ENCODE measurements around the gene ATXN7.

Gene ATXN7

GRCh38 chr3:63966007-63966406, 102.3 kb downstream of the ATXN7 start:
- no peak for DNase-seq

- no peak for DNase-seq
Measured at GRCh38 chr3:63966871-63967270, 103.2 kb downstream of the ATXN7 start.

DNA sequence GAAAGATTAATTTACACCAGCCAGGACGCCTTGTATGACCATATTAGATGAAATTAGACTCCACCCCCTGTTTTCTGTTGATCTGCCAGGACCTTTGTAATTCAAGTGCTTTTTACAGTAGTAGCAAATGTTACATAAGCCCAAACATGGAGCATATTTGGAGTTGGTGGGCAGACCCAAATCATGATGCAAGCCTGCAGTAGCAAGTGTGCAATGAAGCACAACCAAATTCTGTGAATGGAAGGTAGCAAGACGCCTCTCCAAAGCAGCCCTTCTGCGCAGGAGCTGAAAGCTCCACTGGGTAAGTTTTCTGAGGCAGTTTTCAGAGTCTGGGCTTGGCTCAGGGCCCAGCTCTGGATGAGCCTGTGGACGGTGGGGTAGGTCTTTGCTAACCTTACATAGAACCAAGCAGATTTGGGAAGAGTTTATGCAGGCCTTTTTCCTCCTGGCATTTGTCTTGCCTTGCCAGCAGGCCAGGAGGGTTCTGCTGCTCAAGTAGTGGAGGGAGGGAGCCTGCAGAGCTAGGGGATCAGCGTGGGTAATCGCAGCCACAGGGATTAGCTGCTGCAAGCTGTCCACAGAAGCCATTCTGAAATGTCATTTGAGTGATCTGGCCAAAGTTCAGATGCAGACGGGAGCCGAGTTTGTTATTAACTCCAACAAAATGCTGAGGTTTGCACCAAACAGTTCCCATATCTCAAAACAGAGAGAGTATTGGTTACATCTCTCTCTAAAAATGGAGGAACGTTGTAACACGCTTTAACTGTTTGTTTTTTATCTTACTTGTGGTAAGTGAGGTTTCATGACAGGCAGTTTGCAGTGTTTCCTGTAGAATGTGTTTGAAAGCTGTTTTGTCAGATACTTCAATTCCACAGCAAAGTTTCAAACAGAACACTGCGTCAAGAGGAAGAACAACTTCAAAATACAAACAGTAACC, 104.3 kb downstream of the ATXN7 start:
- no peak for DNase-seq

GRCh38 chr3:63968612-63969350, 105.1 kb downstream of the ATXN7 start:
- no peak for DNase-seq

- no peak for DNase-seq
Measured at GRCh38 chr3:63969876-63970275, 106.2 kb downstream of the ATXN7 start.

- DNase-seq, result no peak
Measured at GRCh38 chr3:63970631-63971475, 107.2 kb downstream of the ATXN7 start.

DNA sequence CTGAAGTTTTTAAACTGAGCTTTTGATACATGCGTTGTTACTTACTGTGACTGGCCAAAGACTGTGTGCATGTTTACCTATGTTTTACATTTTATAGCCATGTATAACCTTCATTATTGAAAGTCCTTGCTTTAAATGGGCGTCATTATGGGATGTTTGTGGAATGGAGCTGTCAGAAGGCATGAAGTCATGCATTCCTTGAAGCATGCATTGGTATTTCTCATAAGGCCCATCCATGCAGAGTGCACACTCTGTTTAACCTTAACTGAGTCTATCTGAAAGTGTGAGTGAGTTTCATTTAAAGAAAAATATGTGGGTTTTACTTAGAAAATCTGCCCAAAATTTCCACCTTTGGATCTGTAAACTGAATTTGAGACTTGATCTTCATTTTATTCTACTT, 108.5 kb downstream of the ATXN7 start:
- no peak for DNase-seq

DNA sequence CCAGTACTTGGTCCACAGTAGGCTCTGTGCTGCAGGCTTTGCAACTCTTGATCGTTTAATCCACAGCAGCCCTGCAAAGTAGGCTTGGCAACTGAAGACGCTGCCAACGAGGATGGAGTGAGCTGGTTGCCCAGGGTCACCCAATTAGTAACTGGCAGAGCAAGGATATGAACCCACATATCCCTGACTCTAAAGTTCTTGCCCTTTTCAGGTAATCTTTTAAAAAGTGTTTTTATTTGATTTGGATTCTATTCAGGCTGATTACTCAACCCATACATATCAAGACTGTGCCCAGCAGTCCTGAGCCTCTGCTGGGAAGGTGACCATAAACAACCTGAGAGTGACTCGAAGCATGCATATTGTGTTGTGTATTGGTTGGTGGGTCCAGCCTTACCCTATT, 109.3 kb downstream of the ATXN7 start:
- DNase-seq, result no peak

- no peak for DNase-seq
Measured at GRCh38 chr3:63973406-63973805, 109.7 kb downstream of the ATXN7 start.

GRCh38 chr3:63974451-63974850, 110.8 kb downstream of the ATXN7 start:
- DNase-seq, result no peak

- DNase-seq, result no peak
Measured at GRCh38 chr3:63975723-63976122, 112.1 kb downstream of the ATXN7 start.

DNA sequence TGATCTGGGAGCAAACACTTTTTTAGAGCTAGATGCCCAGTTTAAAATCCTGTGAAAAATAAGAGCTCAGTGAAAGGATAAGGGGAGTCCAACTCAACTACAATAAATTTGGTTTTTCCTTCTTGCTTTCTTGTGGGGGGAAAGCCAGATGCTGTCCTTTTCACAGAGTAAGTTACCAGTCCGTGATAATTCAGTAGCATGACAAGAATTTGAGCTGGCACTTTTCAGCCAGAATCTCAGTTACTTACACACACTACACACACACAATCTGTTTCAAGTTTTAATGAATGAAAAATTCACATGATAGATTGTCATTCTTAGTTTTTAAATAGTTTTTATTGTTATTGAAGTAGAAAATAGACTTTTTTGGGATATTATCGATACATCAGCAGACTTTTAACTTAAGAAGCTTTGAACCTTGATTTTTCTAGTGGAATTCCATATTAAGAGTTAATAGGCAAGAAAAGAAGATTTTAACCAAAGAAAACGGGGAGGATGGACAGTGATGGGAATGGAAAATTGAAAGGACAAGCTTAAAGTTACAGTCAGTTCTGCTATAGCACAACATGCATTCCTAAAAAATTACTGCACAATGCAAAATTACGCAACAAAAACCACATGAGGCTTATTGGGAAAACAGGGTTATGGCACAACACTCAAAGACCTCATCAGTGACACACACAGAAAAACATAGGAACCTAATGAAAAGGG, 112.6 kb downstream of the ATXN7 start:
- DNase-seq, result no peak

DNA sequence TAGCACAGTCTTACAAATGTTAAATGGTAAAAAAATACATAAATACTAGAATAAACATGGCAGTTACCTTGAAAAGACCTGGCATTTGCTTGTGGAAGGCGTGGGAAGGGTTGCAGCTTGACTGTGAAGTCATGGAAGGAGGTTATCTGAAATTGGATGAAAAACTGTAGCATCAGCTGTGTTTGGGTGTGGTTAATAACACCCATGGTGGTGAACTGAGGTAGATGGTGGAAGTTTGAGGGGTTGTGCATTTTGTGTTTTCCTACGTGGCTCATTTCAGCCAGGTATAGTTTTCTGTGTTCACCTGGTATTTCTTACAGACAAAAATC, 113.2 kb downstream of the ATXN7 start:
- no peak for DNase-seq

- DNase-seq, result no peak
Measured at GRCh38 chr3:63977893-63978292, 114.2 kb downstream of the ATXN7 start.

DNA sequence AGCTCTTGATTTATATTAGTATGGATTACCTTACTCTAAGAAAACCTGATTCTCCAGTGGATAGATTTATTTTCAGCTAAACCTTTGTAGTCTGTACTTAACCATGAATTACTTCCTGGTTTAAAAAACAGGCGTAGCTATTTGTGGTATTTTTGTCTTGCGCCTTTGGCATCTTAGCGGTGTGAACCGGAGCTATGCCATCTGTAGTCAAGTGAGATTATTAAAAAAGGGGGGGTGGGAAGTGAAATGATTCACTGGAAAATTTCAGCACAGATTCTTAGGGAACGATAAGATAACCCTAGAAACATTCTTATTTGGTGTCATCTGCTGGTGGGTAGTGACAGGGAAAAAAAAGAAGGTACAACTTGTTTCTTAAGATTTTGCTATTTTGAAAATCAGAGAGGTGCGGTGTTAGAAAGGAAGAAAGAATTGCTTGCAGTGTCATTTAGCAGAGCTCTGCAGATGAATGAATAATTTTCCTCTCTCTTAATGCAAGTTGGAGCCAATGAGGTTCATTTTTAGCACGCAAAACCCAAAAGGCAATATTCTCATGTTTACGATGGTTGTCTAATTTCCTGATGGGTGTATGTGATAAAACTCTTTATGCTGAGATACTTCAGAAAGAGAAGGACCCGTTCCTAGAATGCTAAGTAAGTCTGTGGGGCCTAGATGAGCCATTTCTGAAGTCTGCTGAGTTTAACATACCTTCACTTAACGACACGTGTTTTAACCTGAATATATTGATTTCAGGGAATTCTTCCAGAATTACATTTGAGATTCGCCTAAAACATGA, 115.6 kb downstream of the ATXN7 start:
- DNase-seq, result no peak

DNA sequence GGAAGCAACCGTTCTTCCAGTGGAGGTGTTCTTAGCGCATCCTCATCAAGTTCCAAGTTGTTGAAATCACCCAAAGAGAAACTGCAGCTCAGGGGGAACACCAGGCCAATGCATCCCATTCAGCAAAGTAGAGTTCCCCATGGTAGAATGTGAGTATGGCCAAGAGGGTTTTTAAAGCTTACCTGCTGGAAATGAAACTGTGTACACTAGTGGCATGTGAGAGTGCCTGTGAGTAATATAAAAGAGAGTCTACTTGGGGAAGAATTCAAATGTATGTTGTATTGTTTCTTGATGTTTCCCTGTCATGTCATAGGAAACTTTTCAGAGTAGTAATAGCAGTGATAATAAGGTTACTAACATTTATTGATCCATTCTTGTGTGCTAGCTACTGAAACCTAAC, 116.4 kb downstream of the ATXN7 start:
- DNase-seq, result no peak

DNA sequence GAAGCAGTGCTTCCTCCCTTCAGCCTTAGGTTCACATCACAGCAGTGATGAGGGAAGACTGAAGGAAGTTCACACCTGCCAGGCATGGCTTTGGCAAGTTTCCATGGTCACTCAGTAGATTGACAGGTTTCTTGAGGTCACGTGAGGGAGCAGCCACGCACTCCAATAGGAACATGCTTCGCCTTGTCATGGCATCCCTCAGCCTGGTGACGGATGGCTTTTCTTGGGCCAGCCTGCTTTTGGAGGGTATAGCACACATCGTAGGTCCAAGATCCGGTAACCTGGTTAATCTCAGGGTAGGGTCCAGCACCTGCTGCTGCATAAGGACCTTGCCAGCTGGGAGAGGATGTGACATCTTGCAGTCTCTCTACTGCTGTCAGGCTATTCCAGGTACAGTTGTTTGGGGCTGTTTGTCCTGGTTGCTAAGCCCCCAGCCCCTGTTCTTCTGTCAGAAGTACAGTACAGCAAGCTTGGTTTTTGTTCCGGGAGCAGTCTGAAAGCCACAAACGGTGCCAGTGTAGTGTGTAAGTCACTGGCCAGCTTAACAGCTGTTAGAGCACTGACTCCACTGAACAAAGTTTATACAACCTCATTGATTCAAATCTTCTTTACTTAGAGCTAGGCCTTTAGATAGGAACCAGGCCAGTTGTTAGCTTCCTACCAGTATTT, 117.3 kb downstream of the ATXN7 start:
- no peak for DNase-seq

GRCh38 chr3:63981980-63982379, 118.3 kb downstream of the ATXN7 start:
- DNase-seq, result no peak

DNA sequence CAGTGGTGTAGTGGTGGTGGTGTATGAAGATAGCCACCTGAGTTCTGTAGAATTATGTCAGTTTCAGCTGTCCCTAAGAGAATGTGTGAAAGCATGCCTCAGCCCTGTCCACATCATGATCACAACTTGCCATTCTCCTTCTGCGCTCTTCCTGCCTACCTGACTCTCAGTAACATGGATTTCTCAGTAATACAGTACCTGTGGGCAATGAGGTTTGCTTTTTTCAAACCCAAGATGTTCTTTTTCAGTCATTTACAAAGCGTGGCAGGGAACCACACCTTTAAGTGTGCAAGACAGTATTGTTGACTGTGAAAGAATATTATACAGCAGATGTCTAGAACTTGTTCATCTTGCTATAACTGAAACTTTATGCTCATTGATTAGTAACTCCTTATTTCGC, 120.7 kb downstream of the ATXN7 start:
- no peak for DNase-seq

DNA sequence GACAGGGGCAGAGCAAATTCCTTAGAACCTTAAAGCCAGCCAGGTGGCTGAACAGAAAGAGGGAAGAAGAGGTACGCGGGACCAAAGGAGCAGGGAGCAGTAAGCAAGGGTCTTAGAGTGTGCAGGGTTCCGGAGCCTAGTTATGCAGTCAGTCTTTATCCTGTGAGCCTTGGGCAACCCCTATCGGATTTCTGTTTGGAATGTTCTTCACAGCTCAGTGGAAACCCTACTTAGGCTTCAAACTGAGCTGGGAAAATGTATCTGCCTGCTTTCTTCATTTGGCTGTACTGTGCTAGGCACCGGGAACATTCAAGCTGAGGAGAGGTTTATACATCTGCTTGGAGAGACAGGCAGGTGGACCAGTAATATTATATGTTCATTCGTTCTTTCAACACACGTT, 122.5 kb downstream of the ATXN7 start:
- no peak for DNase-seq

DNA sequence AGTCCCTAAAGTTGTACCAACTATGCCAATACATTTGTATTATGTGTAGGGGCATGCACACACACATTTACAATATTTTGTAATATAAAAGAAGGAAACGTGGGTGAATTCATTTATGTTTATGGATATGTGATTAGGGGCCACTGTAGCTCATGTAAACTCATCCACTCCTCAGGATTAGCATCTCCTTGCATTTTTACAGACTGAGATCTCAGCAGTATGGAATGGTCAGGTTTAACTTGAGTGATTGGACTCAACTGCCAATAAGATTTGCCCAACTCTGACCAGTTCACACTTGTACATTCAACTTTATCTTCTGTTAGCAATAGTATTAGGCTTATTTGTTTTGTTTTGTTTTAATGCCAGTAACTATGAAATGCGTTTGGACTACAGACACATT, 123.2 kb downstream of the ATXN7 start:
- DNase-seq, result no peak
